ENCODE data around the gene HOXB3.
A peak's percentile ranks its signal among the peaks of the same experiment; 100 is the strongest.

HOXB3 gene

DNA sequence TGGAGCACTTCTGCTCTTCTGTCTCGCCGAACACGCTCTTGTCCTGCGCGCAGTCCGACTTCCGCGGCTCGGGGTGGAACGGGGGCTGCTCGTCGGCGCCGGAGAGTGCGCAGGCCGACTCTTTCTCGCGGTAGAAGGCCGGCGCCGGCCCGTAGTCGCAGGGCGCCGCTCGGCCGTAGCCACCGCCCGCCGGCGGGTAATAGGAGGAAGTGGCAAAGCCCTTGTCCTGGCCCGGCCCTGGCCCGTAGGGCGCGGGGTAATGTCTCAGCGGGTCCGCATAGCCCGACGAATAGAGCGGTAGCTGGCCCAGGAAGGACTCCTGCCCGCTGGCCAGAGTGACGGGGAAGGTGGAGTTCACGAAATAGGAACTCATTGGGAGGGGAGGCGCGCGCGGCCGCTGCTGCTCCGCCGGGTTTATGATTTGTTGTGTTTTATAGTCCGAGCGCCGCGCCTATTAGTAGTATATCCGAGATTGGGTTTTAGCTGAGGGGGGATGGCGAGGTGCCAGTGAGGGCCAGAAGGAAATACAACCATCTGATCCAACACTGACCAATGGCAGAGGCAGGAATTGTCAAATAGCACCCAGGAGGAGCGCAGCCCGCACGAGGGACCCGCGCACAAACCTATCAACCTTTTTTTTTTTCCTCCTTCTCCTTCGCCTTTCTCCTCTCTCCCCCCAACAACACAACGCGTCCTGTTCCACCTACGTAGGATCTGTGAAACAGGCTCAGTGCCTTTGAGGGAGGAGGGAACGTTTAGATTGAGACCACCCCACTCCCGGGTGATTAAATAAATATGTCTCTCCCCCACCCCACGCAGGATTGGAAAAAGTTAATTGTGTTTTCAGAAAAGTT, 8.0 kb upstream of the HOXB3 start:
- DNase-seq (ENCODE audit: low read depth): no peak

- no peak for DNase-seq (ENCODE audit: low read depth)
Measured at GRCh38 chr17:48597528-48597777, 7.4 kb upstream of the HOXB3 start.

DNA sequence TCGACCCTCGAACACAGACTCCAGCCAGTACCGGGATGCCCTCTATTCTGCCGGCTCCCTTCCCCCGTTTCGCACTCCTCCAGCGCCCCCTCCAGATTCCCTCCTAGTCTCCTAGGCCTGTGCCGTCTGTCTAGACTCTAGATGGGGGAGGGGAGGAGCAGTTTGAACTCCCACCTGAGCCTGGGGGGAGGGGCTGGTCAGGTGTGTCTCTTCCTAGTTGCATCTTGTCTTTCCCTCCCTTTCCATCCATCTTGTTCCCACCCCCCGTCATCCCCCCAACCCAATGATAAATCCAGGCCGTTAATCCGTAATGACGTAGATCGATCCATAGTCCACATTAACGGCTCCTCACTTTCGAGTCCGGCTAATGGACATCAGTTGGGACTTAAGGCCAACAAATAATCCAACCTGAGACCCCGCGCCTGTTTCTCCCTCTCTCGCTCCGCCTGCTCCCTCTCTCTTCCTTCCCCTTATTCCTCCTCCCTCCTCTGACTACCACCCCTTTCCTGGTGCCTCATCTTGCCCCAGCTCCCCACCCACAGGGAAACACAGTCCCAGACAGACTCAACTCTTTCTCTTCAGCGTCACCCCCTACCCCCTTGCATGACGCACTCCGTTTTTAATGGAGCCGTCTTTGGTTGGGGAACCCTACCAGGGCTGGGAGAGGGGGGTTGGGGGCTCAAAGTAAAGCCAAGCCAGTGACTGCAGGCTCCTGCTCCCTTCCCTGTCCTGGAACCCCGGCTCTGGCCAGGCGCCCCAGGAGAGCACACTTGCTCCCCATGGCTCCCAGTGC, 6.9 kb upstream of the HOXB3 start:
- no peak for DNase-seq (ENCODE audit: low read depth)

- DNase-seq (ENCODE audit: low read depth): no peak
Measured at GRCh38 chr17:48596000-48596734, 6.1 kb upstream of the HOXB3 start.

- no peak for DNase-seq (ENCODE audit: low read depth)
Measured at GRCh38 chr17:48595278-48595999, 5.4 kb upstream of the HOXB3 start.

DNA sequence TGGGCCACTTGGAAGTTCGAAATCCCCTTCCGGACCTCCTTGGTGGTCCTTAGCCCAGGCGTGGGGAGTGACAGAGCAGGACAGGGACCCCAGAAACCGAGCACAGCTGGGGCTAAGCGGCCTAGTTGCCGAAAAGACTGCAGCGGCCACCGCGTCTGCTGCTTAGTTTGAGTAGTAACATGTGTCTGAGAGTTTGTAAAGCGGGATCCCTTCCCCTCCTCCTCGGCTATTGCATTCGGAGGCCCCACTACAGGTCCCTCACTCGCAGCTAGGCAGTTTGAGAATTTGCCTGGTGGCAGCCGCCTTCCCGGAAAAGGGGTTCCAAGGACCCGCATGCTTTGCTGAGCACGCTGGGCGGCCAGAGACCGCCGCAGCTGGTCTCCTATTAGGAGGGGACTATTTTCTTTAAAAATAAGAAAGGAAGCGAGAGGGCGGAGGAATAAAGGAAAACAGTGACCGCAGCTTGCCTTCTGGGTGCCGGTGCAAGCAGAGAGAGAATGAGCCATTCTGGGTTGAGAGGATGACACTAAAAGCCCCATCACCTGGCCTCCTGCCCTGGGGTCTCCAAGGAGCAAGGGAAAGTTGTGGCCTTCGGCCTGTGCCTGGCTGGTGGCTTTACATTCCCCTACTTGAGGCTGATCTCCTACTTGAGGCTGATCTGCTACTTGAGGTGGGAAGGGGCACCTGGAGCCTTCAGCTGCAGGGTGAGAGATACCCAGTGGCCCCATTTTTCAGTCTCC, 4.7 kb upstream of the HOXB3 start:
- no peak for DNase-seq (ENCODE audit: low read depth)

- DNase-seq (ENCODE audit: low read depth): peak; percentile 85
Measured at GRCh38 chr17:48593840-48594537, 3.9 kb upstream of the HOXB3 start.

DNA sequence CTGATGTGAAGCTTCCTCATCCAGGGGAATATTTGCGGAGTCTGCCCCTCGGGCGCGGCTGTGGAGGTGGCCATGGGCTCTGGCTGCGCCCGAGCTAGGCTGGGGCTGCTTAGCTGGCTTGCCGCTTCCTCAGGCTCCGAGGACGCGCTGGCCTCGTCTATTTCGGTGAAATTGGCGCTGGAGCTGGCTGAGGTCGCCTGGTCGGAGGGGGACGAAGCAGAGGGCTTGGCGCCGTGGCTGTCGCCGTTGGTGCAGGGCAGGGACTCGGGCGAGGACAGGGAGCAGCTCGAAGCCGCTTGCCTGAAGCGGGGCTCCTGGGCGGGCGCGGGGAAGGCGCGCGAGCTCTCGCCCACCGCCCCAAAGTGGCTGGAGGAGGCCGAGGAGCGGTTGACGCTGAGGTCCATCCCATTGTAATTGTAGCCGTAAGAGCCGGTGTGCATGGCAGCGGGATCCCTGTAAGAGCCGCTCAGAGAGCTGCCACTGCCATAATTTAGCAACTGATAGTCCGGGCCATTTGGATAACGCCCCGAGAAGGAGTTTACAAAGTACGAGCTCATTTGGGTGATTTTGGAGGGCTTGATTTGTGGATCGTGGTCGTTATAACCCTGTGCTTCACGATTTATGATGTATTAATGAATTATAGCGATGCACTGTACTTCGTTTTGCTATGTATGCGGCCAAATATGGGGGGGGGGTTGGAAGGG, 3.2 kb upstream of the HOXB3 start, which contains the start of gene HOXB5:
HOXB5 (minus strand) TSS at position 654 of the 704 bp plus-strand sequence; CDS start at position 557, 97 bp downstream.
- DNase-seq (ENCODE audit: low read depth): no peak

DNA sequence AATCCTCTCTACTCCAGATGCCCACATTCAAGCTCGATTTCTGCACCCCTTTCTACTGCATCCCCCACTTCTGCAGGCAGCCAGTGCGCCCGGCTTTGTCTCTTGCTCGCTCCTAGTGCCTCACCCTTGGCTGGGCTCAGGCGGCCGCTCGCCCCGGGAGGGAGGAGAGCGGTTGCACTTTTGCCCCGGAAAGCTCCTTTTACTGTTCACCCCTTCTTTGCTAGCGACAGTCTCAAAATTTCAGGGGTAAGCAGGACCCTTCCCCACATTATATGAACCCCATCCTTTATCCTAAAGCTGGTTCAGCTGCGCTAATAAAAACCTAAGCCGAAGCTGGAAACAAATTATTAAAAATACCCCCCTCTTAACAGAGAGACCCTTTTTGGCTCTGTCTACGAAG, 2.5 kb upstream of the HOXB3 start:
- no peak for DNase-seq (ENCODE audit: low read depth)

DNA sequence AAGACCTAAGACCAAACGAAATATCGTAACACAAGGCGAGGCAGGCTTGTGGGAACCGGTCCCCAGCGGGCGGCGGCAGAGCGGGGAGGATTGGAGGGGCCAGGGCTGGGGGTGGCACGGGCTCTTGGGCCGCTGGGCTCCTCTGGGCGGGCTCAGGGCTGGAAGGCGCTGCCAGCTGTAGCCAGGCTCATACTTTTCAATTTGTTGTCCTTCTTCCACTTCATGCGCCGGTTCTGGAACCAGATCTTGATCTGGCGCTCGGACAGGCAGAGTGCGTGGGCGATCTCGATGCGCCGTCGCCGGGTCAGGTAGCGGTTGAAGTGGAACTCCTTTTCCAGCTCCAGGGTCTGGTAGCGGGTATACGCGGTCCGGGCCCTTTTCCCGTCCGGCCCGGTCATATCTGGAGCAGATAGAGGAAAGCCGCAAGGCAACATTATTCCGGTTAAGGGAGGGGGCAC, 2.0 kb upstream of the HOXB3 start:
- no peak for DNase-seq (ENCODE audit: low read depth)

DNA sequence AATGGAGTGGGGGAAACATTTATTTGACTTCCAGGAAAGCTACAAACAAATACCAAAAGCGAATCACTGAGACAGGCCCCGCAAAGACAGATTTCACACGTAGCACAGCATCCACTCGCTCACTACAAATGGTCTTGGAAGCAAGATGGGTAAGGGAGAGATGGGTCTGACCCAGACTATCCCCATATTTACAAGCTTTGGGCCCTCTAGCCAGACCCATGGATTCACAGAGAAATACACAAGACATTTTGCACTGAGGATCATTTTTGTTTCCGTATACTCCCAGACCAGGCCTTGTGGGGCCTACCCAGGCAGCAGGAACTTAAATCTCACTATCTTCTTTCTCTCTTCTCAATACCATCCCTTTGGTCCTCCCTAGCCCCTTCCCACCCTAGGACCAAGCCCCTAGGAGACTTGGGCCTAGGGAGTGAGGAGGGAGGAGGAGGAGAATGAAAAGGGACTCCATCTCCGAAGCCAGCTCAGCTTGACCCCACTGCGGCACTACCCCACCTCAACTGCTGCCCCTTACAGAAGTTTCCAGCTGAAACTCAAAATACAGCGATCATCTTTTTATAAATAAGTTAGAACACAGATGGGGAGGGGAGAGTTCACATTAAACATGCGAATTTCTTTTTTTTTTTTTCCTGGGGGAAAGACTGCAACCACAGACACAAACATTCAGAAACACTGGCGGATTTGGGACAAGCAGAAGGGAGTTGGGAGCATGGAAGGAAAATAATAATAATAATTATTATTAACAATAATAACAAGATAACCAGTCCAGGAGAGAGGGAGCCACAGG, 1.4 kb upstream of the HOXB3 start:
- no peak for DNase-seq (ENCODE audit: low read depth)

GRCh38 chr17:48590607-48591161, 643 bp upstream of the HOXB3 start:
- no peak for DNase-seq (ENCODE audit: low read depth)

GRCh38 chr17:48589060-48589830, 796 bp downstream of the HOXB3 start:
- no peak for DNase-seq (ENCODE audit: low read depth)

DNA sequence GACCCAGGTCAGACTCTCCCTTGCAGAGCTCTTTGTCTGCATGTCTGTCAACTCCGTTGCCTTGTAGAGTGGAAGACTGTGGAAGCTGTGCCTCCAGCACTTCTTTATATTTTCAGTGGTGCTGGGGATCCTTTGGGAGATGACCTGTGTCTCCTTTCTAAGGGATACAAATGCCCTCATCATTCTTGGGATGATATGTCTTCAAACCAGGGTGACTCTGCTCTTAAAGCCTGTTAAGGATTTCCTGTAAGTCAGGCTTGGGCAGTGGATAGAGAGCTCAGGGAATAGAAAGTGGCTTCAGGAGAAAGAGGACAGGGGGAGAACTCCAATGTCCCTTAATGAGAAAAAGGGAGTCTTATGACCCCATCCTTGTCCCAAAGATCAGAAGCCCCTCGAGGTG, 1.5 kb downstream of the HOXB3 start:
- no peak for DNase-seq (ENCODE audit: low read depth)

DNA sequence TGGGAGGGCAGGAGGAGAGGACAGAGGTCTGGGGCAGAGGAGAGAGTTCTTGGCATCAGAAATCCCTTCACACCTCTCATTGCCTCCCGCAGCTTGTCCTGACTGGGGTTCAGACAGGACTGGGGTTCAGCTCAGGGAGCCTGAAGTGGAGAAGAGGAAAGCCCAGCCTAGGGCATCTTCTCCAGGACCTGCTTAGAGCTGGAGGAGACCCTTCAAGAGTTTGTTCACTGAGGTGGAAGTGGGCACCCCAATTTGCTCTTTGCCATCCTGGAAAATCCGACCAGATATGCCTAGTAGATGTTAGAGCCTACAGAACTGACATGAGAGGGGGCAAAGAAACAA, 2.0 kb downstream of the HOXB3 start:
- no peak for DNase-seq (ENCODE audit: low read depth)

DNA sequence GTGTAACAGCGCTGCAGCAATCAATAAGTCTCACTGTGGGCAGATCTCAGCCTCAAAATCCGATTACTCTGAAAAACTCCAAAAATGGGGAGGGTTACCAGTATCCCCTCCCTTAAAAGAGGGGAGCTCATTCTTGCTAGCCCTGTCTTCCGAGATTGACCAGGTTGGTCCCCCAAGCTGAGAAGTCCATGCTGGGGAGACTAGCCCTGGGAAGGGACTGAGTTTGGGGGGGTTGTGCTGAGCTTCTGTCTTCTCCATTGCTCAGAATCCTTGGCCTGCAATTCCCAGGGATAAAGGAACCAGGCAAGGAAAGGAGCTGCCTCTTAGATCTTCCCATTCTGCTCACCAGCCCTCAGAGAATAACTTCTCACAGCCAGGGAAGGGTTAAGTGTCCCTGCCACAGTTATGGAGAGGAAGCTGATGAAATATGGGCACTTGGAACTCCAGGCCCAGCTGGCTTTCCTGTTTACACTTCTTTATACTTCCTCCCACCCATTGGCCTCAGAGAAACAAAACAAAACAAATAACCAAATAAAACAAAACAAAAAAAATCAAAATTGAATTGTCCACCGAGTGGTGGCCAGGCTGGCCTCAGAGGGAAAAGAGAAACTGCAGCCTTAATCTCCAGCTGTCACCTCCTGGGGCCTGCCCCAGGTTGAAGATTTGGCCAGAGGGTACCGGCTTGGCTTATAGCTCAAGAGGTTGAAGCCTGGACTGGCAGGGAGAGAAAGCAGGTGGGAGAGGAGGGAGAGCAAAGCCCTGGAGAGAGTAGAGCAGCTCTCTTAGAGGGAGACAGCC, 2.6 kb downstream of the HOXB3 start:
- DNase-seq (ENCODE audit: low read depth): no peak
